Caki2 (cell line): ENCODE measurements around the gene LILRA2. TPM values are rescaled to one million over a fixed set of nuclear protein-coding genes. Genes with fewer than 3 reads are reported as not detected.

Source experiments
- DNase-seq: peaks from one replicate; pipeline ENCODE4 v3.0.0-alpha.2; 2015; ENCODE audit warnings: low read depth
- in situ Hi-C: cut with HindIII; loops from 2 replicates; pipeline ENCODE4 v1.10.0; 2016; ENCODE audit warnings: low sequenced_read_pairs, low pct_unique_long_range_greater_than_20kb, mixed read lengths
- total RNA-seq: library from RNA; depleted of rRNA; stranded (reverse); fragments of >200 nt; shearing (Covaris generic); gene quantifications from 2 replicates; pipeline ENCODE4 v1.2.3, GENCODE V29; 2014; ENCODE audit warnings: low replicate concordance; rRNA removed

The LILRA2 gene
- not detected in 2 replicates for total RNA-seq

- no peak for DNase-seq
- in situ Hi-C loops: no loop called here
These were observed at the start of gene LILRA2 for GRCh38 chr19:54573330-54573872. TSS of gene LILRA2 (plus strand) at chr19:54573790. CDS start at chr19:54573879, 89 bp downstream.

- no peak for DNase-seq
- in situ Hi-C loops: no loop called here
These were observed 48.0 kb upstream of the LILRA2 start for GRCh38 chr19:54525636-54526035.

- in situ Hi-C loops: no loop called here
- no peak for DNase-seq
These were observed 46.6 kb upstream of the LILRA2 start for GRCh38 chr19:54526972-54527371.

GRCh38 chr19:54530866-54531265, 42.7 kb upstream of the LILRA2 start:
- in situ Hi-C loops: no loop called here
- DNase-seq: no peak

GRCh38 chr19:54532528-54532927, 41.1 kb upstream of the LILRA2 start:
- in situ Hi-C loops: no loop called here
- no peak for DNase-seq

GRCh38 chr19:54533476-54533875, 40.1 kb upstream of the LILRA2 start:
- in situ Hi-C loops: no loop called here
- DNase-seq: no peak

- in situ Hi-C loops: no loop called here
- no peak for DNase-seq
These were observed 39.4 kb upstream of the LILRA2 start for GRCh38 chr19:54534156-54534555.

- in situ Hi-C loops: no loop called here
- no peak for DNase-seq
These were observed 38.0 kb upstream of the LILRA2 start for GRCh38 chr19:54535601-54536000.

GRCh38 chr19:54536956-54537355, 36.6 kb upstream of the LILRA2 start:
- in situ Hi-C loops: no loop called here
- DNase-seq: no peak

GRCh38 chr19:54541712-54542111, 31.9 kb upstream of the LILRA2 start:
- in situ Hi-C loops: no loop called here
- no peak for DNase-seq

GRCh38 chr19:54548806-54549205, 24.8 kb upstream of the LILRA2 start:
- no peak for DNase-seq
- in situ Hi-C loops: no loop called here

- no peak for DNase-seq
- in situ Hi-C loops: no loop called here
These were observed 24.4 kb upstream of the LILRA2 start for GRCh38 chr19:54549224-54549623.

- in situ Hi-C loops: no loop called here
- DNase-seq: no peak
These were observed 22.3 kb upstream of the LILRA2 start for GRCh38 chr19:54551293-54551692.

GRCh38 chr19:54551950-54552912, 21.4 kb upstream of the LILRA2 start:
- in situ Hi-C loops: no loop called here
- DNase-seq: no peak

- no peak for DNase-seq
- in situ Hi-C loops: no loop called here
These were observed 20.7 kb upstream of the LILRA2 start for GRCh38 chr19:54552913-54553310.

GRCh38 chr19:54554006-54554405, 19.6 kb upstream of the LILRA2 start:
- no peak for DNase-seq
- in situ Hi-C loops: no loop called here

- in situ Hi-C loops: no loop called here
- no peak for DNase-seq
These were observed 18.7 kb upstream of the LILRA2 start for GRCh38 chr19:54554896-54555295.

GRCh38 chr19:54556194-54556593, 17.4 kb upstream of the LILRA2 start:
- in situ Hi-C loops: no loop called here
- DNase-seq: no peak

GRCh38 chr19:54558339-54558738, 15.3 kb upstream of the LILRA2 start:
- DNase-seq: no peak
- in situ Hi-C loops: no loop called here
